MV-4-11 (cell line): ENCODE measurements around the gene ZNF384.

Experiments
- DNase-seq: peaks from one replicate; lab custom pipeline; 2025; lab: John Stamatoyannopoulos, UW

Gene ZNF384

GRCh38 chr12:6620885-6621274 is 68.3 kb downstream of the ZNF384 start:
- DNase-seq, result no peak

- no peak for DNase-seq
Measured at GRCh38 chr12:6620137-6620884, 68.9 kb downstream of the ZNF384 start.

- DNase-seq, result peak; percentile 61
Measured at GRCh38 chr12:6618483-6619225, 70.5 kb downstream of the ZNF384 start.
